NCI-H2196 (cell line): ENCODE results near the gene NISCH.
A peak's percentile ranks its signal among the peaks of the same experiment; 100 is the strongest.

Experiments
- DNase-seq: peaks from one replicate; lab custom pipeline; 2025; ENCODE audit not compliant: unreplicated experiment; lab: John Stamatoyannopoulos, UW

The NISCH gene

DNA sequence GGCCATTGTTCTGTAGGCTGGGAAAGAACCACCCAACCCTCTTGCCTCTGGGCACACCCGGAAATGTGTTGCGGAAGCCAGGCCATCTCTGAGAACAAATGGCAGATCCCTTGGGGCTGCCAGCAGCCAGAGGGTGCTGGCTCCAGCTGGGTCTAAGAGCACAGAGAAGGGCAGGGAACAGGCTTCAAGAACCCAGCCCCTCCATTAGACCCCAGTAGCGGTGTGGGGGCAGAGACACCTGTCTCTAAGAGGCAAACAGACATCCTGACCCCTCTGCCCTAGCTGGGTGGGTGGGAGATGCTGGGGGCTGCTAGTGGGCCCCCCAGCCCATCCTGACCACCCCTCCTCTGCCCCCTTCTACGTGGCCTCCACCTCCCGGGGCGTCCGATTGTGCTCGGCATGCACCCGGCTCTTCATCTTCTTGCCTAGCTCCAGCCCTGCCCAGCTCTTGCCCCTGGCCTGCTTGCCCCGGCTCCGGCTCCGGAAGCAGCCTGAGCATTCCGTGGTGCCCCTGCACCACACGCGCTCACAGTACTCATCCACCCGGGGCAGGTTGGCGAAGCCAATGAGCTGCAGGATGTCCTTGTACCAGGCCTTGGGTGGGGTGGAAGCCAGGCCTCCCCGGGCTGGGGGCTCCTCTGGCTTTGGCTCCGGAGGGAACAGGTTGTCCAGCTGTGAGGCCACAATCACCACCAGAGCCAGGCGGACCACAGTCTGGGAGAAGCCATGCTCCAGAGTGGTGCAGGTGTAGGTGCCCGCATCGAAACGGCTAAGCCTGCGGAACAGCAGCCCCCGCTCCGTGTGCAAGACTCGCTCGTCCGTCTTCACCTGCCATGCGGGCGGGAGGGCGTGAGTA is 19.9 kb upstream of the NISCH start:
- no peak for DNase-seq

- DNase-seq: no peak
Measured at GRCh38 chr3:52436500-52437149, 18.8 kb upstream of the NISCH start.

GRCh38 chr3:52437326-52438103 is 17.9 kb upstream of the NISCH start:
- no peak for DNase-seq

GRCh38 chr3:52438104-52438376 is 17.4 kb upstream of the NISCH start:
- no peak for DNase-seq

- DNase-seq: no peak
Measured at GRCh38 chr3:52438579-52439425, 16.6 kb upstream of the NISCH start.

DNA sequence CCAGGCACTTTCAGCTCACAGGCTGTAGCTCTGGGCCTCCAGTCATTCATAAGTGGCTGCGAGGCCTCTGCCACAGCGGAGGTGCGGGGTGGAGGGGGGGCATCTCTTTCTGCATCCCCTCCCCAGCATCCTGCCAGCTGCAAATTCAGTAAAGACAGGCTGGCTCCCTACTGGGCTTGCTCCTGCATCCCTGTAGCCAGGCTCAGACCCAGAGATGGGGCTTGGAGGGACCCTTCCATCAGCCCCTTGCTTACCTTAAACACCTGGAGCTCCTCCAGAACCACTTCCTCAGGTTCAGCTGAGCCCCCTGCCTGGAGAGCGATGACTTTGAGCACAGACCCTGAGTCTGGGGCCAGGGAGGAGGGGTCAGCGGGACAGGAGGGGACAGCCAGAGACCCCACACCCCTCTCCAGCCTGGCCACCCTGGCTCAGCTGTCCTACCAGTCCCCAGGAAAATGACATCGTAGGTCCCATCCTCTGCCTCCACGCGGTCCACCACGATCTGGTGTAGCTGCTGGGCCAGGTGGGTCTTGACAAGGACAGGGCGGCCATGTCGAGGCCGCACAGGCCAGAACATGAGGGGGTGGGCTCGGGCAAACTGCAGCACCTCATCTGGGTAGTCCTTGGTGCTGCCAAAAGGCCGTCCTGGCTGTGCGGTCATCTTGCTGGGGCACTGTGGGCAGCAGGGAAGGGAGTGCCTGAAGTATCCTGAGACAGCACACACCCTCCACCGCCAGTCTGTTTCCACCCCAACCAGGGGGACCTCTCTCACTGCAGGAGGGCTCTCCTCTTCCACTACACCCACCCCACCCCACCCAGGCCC is 15.8 kb upstream of the NISCH start:
- DNase-seq: no peak

GRCh38 chr3:52440249-52440551 is 15.2 kb upstream of the NISCH start:
- DNase-seq: no peak

DNA sequence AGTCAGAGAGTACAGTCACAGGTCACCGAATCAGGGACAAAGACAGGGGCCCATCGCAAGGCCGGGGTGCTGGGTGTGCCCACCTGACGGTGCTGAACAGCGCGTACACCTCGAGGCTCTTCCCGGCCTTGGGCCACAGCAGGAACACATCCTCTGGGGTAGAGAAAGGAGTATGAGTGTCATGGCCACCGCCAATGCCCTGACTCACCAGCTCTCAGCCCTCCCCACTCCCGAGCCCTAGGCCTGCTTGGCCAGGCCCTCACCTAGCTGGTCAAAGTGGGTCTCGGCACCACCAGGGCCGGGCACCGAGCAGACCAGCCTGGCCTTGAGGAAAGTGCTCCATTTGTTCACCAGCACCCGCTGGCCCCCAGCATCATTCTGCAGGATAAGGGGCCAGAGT is 14.7 kb upstream of the NISCH start:
- no peak for DNase-seq

- DNase-seq: no peak
Measured at GRCh38 chr3:52441091-52441771, 14.2 kb upstream of the NISCH start.

GRCh38 chr3:52441772-52442332 is 13.6 kb upstream of the NISCH start:
- DNase-seq: no peak

DNA sequence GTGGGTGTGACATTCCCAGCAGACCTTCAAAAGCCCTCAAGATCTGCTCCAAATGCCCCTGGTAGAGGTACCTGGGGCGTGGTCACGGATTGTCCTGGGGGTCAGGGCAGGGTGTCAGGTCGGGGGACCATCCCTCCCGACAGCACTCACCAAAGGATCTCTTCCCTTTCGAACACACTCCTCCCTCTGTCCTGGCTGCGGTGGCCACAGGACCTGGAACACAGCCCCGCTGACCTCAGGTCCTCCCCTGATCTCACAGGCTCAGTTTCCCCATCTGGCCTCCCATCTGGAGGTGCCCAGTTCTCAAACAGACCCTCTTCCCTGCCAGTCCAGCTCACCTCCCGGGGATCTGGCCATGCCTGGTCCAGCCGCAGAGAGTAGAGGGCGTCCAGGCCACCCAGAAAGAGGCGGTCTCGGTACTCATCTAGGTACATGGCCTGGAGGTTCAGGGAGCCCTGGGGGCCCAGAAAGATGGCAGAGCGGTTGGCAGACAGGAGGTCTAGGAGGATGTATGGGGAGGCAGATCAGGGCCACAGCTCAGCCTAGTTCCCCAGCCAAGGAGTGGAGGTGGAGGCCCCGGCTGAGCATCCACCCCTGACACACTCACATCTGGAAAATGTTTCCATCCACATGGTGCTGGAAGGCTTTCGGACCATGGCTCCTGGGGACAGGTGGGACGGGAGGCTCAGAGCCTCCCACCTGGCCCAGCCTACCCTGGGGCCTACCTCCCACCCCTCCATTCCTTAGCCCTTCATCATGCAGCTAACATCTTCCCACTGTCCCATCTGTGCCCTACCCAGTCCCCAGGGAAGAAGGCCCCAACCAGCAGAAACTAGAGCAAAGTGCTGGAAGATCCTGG is 12.8 kb upstream of the NISCH start:
- DNase-seq: no peak

DNA sequence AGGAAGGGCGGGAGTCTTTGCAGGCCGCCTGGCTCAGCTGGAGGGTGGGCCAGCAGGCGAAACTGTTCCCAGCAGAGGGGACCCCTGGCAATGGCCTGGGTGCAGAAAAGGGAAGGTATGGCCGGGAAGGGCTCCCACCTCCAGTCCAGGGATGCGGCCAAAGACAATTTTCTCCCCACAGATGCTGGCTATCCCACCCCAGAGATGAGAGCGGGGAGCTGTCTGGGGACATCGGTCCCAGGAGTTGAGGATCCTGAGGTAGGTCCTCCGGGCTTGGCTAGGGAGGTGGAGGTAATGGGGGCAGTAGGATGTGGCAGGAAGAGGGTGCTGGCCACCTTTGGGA is 12.2 kb upstream of the NISCH start:
- DNase-seq: no peak

DNA sequence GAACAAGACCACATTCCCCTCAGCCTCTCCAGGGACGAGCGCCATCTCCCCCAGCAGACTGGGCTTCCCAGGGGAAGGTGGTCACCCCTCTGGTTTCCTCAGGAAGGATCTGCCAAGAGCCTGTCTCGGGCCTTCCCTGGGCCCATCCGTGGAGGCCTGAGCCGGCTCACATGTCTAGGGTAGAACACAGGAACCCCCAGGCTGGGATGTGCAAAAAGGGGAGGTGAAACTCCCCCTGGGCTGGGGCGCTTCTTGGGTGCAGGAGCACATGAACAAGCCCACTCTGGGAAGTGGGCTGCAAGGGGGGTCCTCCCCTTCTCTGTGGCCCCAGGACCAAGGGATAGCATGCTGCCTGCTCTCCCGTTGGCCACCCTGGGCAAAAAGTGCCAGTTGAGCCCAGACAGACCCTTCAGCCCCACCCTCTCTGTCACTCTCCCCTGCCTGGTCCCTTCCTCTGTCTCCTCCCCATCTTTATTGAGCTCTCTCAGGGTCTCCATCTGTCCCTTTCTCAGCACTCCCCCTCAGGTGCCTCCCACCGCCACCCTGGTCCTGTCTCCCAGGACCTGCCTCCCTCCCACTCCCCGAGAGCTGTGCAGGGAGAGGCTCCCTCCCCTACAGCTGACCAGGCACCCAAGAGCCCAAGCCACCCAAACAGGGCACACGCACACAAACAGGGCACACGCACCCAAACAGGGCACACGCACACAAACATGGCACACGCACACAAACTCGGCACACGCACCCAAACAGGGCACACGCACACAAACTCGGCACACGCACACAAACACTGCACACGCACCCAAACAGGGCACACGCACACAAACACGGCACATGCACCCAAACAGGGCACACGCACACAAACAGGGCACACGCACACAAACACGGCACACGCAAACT is 11.4 kb upstream of the NISCH start:
- no peak for DNase-seq

DNA sequence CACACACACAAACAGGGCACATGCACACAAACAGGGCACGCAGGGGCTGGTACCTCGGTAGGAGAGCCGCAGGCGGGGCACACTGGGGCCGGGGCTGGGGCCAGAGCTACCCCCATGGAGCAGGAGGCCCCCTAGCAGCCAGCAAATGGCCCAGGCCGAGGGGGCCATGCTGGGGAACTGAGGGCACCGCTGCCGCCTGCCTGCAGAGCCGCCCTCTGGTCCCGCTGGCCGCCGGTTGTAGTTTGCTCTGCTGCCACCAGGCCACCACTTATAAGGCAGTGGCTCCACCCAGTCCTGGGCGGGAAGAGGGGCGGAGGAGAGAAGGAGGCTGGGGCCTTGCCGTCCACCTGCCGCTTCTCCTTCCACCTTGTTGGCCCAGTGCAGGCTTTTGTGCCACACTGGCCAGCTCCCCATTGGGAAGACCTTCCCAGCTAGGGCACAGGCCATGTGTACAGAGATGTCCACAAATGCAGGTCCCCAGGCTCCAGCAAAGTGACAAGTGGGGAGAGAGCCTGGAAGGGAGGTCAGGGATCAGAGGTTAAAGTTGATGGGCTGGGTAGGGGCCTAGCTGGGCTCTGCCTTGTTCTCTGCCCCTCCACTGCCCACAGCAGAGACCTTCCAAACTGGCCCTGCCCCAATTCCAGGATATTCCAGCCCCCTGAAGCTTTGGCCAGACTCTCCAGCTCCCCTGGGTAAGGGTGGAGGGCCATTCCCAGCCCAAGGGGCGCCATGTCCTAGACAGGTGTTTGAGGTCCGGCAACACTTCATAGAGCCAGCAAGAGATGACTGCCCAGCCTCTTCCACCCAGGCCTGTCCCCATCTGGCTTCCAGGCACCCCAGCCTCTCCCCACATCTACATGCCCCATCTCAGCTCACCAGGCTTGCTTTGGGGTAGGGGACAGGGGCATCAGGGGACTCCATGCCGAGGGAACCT is 10.3 kb upstream of the NISCH start, which contains the start of gene SEMA3G:
Gene SEMA3G, minus strand, starts transcription at position 244 of the 934 bp plus-strand sequence. Its CDS starts 76 bp downstream, at position 168.
- DNase-seq: peak; percentile 13

DNA sequence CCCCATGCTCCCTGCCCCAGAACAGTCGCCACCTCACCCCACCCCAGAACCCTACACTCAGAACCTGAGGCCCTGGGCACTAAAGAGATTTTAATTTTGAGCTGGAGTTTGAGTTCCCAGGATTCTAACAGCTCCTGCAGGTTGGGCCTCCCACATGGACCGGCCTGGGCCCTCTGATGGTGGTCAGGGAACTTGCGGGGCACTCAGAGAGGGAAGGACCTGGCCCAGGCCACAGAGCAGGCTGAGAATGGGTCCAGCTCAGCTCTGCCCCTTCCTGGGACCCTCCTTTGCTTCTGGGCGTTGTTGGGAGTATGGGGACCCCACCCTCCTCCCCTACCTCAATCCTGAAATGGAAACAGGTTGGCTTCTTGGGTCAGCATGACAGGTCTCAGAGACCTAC is 9.4 kb upstream of the NISCH start:
- DNase-seq: no peak
